ENCODE data around the gene DUOX1.
"Not testable (repeated sequence)": the region's sequence is repeated elsewhere in the genome, so short reads cannot be mapped to it uniquely, and the experiment has no call there.

DUOX1 gene

DNA sequence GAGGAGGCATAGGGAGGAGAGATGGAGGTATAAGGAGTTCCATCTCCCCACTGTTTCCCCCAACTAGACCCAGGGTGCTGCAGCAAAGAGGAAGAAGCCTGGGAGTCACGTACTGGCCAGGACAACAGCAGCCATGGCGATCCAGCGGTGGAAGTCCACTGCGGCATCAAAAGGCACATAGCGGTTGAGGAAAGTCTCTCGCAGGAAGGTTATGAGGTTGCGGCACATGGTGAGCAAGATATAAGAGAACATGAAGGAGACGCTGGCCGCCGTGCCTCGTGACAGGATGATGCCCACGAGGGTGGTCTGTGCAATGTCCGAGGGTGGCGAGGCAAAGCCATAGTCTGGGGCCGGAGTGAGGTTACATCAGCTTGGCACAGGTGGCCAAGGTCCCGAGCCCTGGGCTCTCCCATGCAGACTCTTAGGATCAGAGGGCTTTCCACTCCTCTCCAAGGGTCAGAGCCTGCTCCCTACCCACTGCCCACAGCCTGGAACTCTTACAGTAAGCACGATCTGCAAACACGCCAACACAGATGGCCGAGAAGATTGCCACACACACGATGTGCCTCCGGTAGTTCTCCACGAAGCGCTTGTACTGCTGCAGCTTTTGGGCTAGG lies 30.1 kb upstream of the DUOX1 start:
- H3K36me3 Mint-ChIP-seq, result no peaks in the 10 kb centered on the region
- no peak overlapping the region for H3K4me3 Mint-ChIP-seq
- H3K27ac Mint-ChIP-seq, result no peak overlapping the region
- no peaks in the 10 kb centered on the region for H3K4me1 Mint-ChIP-seq
- H3K27me3 Mint-ChIP-seq, result peaks cover 25% of the 10 kb centered on the region
- no peaks in the 10 kb centered on the region for H3K9me3 Mint-ChIP-seq
- no peak for ATAC-seq

DNA sequence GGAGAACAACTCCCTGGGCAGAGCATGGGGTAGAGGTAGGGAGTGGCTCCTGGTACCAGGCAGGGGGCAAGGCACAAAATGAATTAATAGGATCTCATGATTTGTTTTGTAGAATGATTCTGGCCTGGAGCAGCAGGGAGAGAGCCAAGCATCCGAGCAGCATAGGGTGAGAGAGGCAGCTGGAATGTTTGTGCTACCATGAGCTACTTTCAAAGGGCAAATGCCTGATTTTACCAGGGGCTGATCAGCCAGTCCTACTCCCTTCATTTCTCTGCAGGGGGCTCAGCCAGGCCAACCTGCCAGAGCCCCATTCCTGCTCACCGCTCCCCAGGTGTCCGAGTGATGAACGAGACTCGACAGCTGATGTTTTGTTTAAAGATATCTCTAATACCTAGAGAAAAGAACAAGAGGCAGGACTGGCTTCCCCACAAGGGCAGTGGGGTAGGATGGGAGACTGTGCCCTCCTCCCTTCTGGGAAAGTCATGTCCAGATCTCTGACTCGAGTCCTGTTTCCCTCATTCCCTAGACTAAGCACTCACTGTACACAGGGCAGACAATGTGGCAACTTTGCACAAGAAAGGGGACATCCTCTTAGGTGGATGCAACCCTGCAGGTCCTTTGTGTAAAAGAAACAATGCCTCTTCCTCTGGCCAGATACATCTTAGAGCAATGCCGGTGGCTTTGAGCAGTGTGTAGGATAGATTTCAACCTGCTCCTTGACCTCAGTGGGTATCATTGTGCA lies 28.7 kb upstream of the DUOX1 start:
- ATAC-seq, result no peak
- H3K4me1 Mint-ChIP-seq, result no peaks in the 10 kb centered on the region
- H3K36me3 Mint-ChIP-seq, result no peaks in the 10 kb centered on the region
- H3K27me3 Mint-ChIP-seq, result peaks cover 30% of the 10 kb centered on the region
- no peaks in the 10 kb centered on the region for H3K9me3 Mint-ChIP-seq
- H3K27ac Mint-ChIP-seq, result no peak overlapping the region
- no peak overlapping the region for H3K4me3 Mint-ChIP-seq

DNA sequence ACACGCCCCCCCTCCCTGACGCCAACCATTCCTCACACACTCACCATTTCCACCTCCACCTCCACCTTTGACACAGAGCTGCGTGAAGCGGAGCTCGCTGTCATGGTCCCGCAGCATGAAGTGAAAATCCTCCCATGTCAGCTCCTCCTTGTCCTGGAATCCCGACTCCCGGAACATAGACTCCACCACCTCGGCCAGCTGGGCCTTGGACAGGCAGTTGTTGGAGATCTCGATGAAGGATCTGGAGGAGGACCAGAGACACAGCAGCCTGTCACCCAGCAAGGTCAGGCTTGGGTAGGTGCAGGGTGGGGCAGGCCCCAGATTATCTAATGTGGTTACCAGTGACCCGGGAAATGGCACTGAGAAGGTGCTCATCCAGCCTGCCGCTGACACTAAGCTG lies 28.0 kb upstream of the DUOX1 start:
- ATAC-seq, result no peak
- Mint-ChIP-seq H3K4me1 (no peaks in the 10 kb centered on the region), H3K9me3 (no peaks in the 10 kb centered on the region), H3K27me3 (peaks cover 37% of the 10 kb centered on the region), H3K36me3 (no peaks in the 10 kb centered on the region), H3K27ac (no peak overlapping the region), H3K4me3 (no peak overlapping the region)

DNA sequence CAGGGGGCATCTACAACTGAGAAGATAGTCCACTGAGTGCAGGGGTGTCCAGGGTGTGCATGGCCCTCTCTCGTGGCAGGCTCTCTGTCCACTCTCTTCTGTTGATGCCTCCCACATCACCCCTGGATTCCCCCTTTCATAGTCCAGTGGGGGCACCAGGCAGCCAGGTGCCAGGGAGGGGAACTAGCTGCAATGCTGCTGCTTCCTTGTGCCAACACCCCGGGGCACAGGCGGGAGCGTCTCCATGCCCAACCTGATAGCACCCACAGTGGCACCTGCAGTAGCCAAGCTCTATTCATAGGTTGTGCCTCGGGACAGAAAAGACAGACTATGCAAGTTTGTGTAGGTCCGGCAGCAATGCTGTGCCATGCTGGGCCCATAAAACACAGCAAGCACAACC lies 27.6 kb upstream of the DUOX1 start:
- H3K27ac Mint-ChIP-seq, result no peak overlapping the region
- no peak overlapping the region for H3K4me3 Mint-ChIP-seq

DNA sequence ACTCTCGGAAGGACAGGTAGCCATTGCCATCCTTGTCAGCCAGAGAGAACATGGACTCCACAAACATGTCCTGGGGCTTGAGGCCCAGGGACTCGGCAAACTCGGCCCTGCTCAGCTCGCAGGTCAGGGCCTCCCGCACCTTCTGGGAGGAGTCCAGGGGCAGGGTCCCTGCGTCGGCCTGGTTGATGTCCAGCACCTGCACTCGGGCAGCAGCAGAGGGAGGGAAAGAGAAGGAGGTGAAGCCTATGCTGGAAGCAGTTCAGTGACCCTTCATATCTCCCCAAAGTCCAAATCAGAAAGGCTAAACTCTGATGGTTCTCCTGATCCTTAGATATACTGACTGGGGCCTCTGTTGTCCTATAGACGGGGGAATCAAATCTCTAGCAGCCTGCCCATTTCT lies 25.6 kb upstream of the DUOX1 start:
- H3K4me3 Mint-ChIP-seq, H3K4me1 Mint-ChIP-seq, H3K36me3 Mint-ChIP-seq, ATAC-seq, H3K27ac Mint-ChIP-seq, H3K9me3 Mint-ChIP-seq: not testable (repeated sequence)
- peaks cover 56% of the 10 kb centered on the region for H3K27me3 Mint-ChIP-seq

More for the DNA sequence above, 27.6 kb upstream of the DUOX1 start:
- Mint-ChIP-seq H3K9me3 (no peaks in the 10 kb centered on the region), H3K36me3 (no peaks in the 10 kb centered on the region), H3K4me1 (no peaks in the 10 kb centered on the region), H3K27me3 (peaks cover 41% of the 10 kb centered on the region)
- ATAC-seq, result no peak

DNA sequence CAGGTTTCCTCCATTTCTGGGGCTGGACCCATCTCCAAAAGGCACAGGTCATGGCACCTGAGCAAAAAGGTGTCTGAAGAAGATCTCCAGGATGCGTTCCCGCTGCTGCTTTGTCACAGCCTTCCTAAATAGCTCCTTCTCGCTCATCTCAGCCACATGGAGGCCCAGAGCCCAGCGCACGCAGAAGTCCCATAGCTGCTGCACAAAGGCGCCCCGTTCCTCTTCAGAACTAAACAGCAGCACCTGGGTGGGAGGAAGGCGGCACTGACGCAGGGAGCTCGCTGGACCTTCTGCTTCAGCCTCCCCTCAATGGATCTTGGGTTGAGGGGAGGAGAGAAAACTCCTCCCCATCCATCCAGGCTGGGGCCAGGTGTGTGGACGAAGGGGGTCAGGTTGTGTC lies 24.2 kb upstream of the DUOX1 start:
- H3K4me1 Mint-ChIP-seq, result no peaks in the 10 kb centered on the region
- no peak overlapping the region for H3K4me3 Mint-ChIP-seq
- H3K9me3 Mint-ChIP-seq, result no peaks in the 10 kb centered on the region
- H3K27ac Mint-ChIP-seq, result no peak overlapping the region
- ATAC-seq, result no peak
- peaks cover 56% of the 10 kb centered on the region for H3K27me3 Mint-ChIP-seq
- H3K36me3 Mint-ChIP-seq, result no peaks in the 10 kb centered on the region

DNA sequence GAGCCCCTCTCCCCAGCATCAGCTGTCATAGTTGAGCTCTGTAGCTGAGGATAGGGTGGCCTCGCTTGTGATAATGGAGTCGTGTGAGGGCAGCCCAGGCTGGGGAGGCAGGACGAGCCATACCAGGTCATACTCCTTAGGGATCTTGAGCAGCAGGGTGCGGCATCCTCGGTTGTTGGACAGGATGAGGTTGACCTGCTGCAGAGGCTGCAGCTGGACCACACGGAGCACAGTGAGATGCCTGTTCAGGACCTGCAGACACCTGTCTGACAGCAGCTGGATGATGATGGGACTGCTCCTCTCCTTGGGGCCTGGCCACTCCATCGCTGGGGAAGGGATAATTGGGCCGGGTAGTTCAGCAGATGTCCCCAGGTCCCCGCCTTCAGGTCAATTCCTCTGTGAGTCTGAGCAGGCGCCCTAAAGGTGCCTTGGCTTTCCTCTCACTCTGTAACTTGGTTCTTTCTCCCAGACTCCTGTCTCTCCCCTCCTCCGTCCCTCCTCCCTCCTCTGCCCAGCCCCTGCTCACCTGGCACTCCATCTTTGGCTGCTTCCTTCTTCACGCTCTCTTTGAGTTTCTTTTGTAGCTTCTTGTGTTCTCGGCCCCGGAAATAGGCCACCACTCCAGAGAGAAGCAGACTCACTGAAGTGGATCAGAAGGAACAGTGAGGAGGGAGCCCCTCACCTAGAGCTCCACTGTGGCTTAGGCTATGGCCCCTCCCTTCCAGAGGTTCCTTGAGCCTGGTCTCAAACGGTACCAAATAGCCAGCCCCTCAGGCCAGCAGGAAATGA lies 23.6 kb upstream of the DUOX1 start:
- ATAC-seq, result no peak
- no peak overlapping the region for H3K4me3 Mint-ChIP-seq
- no peaks in the 10 kb centered on the region for H3K9me3 Mint-ChIP-seq
- no peaks in the 10 kb centered on the region for H3K36me3 Mint-ChIP-seq
- peaks cover 56% of the 10 kb centered on the region for H3K27me3 Mint-ChIP-seq
- no peak overlapping the region for H3K27ac Mint-ChIP-seq
- H3K4me1 Mint-ChIP-seq, result no peaks in the 10 kb centered on the region

DNA sequence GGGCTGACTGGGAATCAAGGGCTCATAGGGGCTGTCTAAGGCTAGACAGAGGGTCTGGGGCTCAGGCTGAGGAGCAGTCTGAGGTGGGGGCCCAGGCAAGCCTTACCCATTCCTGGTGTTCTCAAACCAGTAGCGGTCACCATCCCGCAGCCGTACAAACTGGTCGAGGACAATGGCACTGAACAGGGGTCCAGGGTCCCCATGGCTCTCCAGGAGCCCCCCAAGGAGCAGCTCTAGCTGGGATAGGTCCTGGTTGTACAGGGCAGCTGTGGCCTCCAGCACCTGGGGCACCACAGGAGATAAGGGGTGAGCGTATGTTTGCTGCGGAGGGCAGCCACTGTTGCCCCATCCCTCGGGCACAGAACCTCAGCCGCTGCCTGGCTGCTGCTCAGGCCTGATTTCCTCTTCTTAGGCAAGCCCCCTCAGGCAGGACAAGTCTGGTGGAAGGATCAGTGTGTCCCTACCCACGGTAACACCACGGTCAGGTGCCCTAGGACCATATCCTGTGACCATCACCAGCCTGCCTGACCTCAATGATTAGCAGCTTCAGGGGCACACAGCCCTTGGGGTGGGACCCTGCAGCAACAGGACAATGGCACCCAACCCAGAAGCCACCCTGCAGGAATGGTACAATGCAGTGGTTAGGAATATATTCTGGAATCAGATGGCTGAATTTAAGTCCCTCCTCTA lies 21.7 kb upstream of the DUOX1 start:
- Mint-ChIP-seq H3K36me3 (no peaks in the 10 kb centered on the region), H3K27ac (no peak overlapping the region), H3K27me3 (peaks cover 63% of the 10 kb centered on the region), H3K4me3 (no peak overlapping the region), H3K9me3 (no peaks in the 10 kb centered on the region), H3K4me1 (peaks cover 13% of the 10 kb centered on the region)
- ATAC-seq, result no peak

DNA sequence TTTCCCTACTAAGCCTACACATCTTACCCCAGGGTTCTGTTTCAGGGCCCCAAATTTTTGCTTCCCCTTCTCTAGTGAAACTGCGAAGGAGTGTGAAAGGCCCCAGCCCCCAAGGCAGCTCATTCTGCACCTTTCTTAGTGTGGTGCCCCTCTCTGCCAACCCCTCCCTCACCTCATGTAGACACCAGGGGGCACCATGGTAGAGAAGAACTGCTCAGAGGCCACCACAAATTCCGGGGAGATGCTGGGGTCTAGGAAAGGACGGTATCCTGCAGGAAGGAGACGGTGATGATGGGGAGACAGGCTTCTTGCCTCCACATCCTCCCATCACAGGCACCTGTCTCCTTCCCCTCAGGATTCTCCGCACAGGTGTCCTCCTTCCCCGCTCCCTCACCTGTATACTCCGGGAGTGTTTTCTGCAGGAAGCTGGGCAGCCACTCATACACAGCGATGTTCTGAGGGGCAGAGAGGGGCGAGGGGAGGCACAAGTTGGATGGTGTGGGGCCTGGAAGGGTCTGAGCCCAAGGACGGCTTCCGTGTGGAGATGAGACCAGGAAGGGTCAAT lies 19.5 kb upstream of the DUOX1 start:
- Mint-ChIP-seq H3K9me3 (no peaks in the 10 kb centered on the region), H3K27me3 (peaks cover 85% of the 10 kb centered on the region), H3K4me1 (peaks cover 31% of the 10 kb centered on the region), H3K27ac (no peak overlapping the region), H3K4me3 (no peak overlapping the region), H3K36me3 (no peaks in the 10 kb centered on the region)
- no peak for ATAC-seq

DNA sequence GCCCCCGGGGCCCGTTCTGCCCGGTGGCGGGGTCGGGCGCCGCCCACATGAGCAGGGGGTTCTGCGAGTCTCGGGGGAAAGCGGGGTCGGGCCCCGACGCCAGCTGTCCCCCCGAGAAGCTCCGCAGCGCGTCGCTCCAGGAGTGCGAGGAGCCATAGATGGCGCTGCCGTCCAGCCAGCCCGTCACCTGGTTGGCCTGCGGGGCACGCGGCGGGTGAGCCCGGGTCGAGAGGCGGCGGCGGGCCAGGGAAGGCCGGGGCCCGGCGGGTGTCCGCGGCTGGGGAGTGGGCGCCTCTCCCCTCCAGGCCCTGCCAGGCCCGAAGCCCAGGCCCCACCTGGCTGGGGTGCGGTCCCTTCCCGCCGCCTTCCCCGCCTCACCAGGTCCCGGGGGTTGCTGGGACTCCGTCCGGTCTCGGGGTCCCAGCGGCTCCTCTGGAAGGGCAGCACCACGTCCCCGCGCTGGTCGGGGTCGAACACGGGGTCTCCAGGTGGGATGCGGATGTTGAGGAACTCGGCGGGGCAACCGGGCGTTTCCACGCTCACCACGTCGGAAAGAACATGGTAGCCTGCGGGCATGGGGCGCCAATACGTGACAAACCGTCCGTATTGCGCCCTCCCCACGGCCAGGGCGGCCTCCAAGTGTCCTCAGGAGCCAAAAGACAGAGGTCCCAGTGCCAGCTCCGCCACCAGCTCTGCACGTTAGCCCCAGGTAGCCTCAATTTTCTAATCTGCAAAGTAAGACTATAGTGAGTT lies 18.2 kb upstream of the DUOX1 start:
- no peaks in the 10 kb centered on the region for H3K9me3 Mint-ChIP-seq
- peak overlapping the region; percentile 48 for H3K4me3 Mint-ChIP-seq
- H3K36me3 Mint-ChIP-seq, result no peaks in the 10 kb centered on the region
- no peak for ATAC-seq
- peaks cover 37% of the 10 kb centered on the region for H3K4me1 Mint-ChIP-seq
- H3K27me3 Mint-ChIP-seq, result peaks cover 88% of the 10 kb centered on the region
- no peak overlapping the region for H3K27ac Mint-ChIP-seq

DNA sequence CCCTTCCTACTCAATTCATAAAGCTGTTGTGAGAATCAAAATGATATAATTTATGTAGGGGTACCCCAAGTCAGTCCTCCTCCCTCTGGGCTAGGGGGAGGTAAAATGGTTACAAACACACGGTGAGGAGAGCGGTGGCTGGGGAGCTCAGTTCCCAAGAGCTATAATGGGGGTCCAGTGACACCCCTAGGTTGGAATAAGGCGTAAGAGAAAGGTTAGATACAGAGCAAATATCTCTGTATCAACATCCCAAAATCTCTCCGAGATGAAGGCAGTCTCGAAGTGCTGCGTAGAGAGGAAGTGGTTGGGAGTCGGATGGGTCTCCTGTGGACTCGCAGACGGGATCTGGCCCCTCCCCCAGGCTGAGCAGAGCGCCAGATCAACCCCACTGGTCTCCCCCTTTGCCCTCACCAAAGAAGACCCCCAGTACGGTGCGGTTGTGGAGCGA lies 17.6 kb upstream of the DUOX1 start:
- H3K27ac Mint-ChIP-seq, result no peak overlapping the region
- no peak for ATAC-seq
- peak overlapping the region; percentile 48 for H3K4me3 Mint-ChIP-seq
- H3K36me3 Mint-ChIP-seq, result no peaks in the 10 kb centered on the region
- H3K9me3 Mint-ChIP-seq, result no peaks in the 10 kb centered on the region
- peaks cover 41% of the 10 kb centered on the region for H3K4me1 Mint-ChIP-seq
- H3K27me3 Mint-ChIP-seq, result peaks cover 87% of the 10 kb centered on the region

DNA sequence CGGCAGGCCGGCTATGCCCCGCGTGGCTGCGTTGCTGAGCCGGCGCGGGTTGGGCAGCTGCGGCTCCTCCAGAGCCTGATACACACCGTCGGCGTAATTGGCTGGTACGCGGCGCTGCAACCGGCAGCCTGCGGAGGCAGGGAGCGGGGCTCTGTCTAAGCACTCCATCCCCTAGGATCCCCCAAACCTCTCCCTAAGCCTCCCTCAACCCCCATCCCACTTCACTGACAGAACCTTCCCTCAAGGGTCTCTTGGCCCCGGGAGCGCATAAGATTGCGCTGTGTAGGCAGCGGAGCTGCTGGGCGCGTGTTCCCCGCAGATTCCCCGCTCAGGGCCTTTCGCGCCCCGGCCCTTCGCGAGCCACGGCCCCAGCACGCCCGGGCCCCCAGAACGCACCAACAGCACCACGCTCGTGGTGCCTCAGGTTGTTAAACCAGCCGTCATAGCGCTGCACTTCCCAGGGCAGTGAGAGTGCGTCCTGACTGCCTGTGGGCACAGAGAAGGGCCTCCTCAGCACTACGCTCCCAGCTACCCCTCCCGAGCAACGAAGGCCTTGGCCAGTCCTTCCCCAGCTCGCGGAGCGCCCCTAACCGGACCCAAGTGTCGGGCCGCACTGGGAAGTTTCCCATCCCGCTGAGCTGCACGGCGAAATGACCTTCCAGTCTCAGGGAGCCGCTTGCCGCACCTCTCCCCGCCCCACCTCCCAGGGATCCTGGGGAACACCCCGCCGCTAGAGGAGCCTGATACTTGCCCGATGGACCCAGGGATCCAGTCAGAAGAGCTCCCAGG lies 17.0 kb upstream of the DUOX1 start:
- Mint-ChIP-seq H3K4me1 (peaks cover 47% of the 10 kb centered on the region), H3K36me3 (no peaks in the 10 kb centered on the region), H3K4me3 (peak overlapping the region; percentile 48), H3K27me3 (peaks cover 89% of the 10 kb centered on the region), H3K27ac (no peak overlapping the region), H3K9me3 (no peaks in the 10 kb centered on the region)
- ATAC-seq, result no peak

DNA sequence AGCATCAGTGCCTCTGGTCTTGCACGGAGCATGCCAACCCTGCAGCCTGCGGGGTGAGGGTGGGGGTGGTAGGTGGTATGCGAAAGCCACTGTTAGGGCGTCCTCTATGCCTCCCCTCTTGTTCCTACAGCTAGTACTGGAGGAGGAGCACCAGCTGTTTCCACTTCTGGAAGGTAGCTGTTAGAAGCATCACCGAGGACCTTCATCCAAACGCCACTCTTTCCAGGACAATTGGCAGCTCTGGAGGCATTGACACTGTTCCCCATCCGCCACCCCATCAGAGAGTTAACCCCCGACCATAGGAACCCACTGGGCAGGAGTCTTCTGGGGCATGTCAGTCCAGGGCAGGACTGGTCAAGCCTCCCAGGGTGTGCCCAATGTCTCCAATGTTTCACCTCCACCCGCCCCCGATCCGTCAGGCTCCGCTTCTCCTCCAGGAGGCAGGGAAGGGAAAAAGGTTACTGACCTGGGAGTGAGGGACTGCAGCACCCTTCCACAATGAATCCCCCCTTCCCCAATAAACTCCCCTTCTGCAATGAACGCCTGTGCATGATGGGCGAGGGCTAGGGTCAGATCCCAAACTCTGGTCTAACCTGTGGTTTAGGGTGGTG lies 16.3 kb upstream of the DUOX1 start:
- ATAC-seq, result no peak
- Mint-ChIP-seq H3K27me3 (peaks cover 91% of the 10 kb centered on the region), H3K4me3 (no peak overlapping the region), H3K36me3 (no peaks in the 10 kb centered on the region), H3K9me3 (no peaks in the 10 kb centered on the region), H3K4me1 (peaks cover 54% of the 10 kb centered on the region), H3K27ac (no peak overlapping the region)
